ENCODE measurements around the gene ORC4. TPM values are rescaled to one million over a fixed set of nuclear protein-coding genes. Genes with fewer than 3 reads are reported as not detected.

The ORC4 gene
- 17.6 and 28.8 TPM in 2 replicates for total RNA-seq (2014; rRNA removed; shearing (Covaris generic); ENCODE audit: low replicate concordance)

DNA sequence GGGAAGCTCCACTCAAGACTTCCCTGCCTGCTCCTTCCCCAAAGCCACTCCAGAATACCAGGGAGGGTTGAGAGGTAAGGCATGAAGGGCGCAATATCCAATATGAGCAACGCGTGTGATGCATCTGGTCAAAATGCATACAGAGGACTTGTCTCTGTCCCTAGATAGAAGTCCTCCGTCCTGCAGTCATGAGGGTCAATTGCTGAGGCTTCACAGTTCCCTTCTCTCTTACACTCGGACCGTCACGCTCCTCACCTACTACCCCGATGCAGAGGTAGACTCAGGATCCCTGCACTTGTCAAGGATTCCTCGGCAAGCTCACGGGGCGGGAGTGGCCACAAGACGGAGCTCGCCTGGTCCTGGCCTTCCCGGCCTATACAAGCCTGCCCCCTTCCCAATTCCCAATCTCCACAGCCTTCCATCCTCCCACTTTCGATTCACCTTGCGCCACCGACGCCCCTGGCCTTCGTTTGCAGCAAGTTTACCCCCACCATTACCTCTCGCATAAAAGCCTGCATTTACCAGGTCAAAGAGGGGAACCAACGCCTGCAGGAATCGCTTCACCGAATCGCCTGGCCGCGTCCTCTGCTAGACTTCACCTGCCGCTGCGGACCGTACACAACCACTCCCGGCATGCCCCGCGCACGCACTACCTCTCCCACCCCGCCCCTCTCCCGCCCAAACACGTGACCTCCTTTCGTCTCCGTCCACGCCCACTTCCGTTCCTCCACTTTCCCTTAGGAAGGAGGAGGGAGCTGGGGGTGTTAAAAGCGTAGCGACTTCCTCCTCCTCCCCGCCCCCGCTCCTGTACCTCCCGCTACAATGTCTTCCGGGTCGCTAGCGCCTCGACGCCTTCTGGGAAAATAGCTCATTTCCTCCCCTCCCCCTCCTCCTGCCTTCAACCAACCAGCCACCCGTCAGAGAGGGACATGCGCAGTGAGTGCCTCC lies at the start of gene ORC4:
Gene ORC4 (minus strand): TSS at position 627 of the 948 bp plus-strand sequence. CDS start 44,779 bp downstream, outside the sequence.
- in situ Hi-C loops (cut with HindIII; ENCODE audit: low pct_unique_long_range_greater_than_20kb, low sequenced_read_pairs): no loop called here
- peak; percentile 100 for DNase-seq (ENCODE audit: low read depth)

DNA sequence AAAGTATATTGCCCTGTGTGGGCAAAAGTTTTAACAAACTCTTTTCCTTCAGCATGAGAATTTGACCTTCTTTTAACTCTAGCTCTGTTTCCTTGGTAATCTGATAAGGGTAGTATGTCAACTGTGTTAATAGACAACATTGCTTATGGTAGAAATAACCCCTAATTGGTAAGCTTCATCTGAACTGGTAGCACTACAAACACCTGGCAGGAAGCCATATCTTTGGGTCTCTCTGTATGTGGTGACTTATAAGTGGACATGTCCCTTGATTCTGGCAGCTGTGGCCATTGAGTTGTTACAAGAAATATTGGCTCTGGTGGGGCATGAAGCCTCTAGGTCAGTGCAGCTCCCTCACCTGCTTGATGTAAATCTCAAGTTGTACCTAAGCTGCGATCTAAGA lies 47.3 kb upstream of the ORC4 start:
- in situ Hi-C loops (cut with HindIII; ENCODE audit: low pct_unique_long_range_greater_than_20kb, low sequenced_read_pairs): no loop called here
- DNase-seq (ENCODE audit: low read depth): no peak

DNA sequence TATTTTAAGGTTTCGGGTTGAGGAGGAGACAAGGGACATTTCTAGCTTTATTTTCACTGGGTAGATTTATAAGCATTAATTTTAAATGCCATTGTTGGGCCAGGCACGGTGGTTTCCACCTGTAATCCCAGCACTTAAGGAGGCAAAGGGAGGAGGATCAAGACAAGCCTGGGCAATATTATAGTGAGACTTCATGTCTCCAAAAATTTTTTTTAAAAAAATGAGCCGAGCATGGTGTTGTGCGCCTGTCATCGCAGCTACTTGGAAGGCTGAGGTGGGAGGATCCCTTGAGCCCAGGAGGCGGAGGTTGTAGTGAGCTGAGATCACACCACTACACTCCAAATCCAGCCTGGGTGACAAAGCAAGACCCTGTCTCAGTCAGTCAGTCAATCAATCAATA lies 45.4 kb upstream of the ORC4 start:
- DNase-seq (ENCODE audit: low read depth): no peak
- in situ Hi-C loops (cut with HindIII; ENCODE audit: low pct_unique_long_range_greater_than_20kb, low sequenced_read_pairs): no loop called here

DNA sequence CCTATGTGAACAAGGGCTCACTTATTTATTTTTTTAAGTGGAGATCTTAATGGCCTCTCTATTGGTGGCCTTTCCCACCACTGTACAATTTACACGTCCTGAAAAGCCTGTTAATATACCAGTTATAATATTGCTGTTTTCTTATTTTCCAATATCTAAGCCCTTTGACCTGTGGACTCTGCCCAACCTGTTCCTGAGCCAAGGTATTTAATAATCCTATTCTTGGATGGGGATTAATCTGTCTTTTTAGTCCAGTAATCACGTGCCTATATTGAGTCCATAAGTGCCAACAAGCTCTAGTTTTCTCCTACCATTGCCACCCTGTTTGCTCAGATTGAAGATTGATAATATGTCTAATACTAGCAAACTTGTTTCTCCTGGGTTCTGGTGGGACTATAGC lies 43.1 kb upstream of the ORC4 start:
- DNase-seq (ENCODE audit: low read depth): no peak
- in situ Hi-C loops (cut with HindIII; ENCODE audit: low pct_unique_long_range_greater_than_20kb, low sequenced_read_pairs): no loop called here

DNA sequence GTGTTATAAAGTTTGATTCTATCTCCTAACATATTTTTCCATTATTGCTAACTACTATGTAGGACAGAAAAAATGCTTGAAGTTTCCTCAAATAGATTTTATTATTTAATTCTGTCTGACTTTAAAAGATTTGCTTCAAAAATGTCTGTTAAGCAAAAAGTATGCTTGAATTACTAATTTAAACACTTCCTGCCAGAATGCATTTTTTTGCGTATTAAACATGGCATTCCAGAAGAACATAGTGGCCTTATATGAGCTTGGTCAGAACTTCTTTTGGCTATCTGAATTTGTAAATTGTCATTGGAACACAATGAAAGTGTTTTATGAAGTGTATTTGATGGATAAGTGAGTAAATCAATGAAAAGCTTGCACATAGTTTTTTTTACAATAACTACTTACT lies 38.1 kb upstream of the ORC4 start:
- no peak for DNase-seq (ENCODE audit: low read depth)

DNA sequence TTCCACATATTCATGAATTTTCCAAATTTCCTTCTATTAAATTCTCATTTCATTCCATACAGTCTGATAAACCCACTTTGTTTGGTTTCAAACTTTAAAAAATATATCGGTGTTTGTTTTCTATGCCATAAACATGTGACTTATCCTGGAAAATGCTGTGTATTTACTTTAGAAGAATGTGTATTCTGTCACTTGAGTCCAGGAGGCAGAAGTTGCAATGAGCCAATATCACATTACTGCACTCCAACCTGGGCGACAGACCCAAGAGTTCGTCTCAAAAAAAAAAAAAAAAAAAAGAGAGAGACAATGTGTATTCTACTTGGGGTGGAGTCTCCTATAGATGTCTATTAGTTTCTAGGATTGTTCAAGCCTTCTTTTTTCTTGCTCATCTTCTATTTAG lies 32.1 kb upstream of the ORC4 start:
- DNase-seq (ENCODE audit: low read depth): no peak
- in situ Hi-C loops (cut with HindIII; ENCODE audit: low pct_unique_long_range_greater_than_20kb, low sequenced_read_pairs): no loop called here

More for the DNA sequence above, 38.1 kb upstream of the ORC4 start:
- in situ Hi-C loops (cut with HindIII; ENCODE audit: low pct_unique_long_range_greater_than_20kb, low sequenced_read_pairs): no loop called here

DNA sequence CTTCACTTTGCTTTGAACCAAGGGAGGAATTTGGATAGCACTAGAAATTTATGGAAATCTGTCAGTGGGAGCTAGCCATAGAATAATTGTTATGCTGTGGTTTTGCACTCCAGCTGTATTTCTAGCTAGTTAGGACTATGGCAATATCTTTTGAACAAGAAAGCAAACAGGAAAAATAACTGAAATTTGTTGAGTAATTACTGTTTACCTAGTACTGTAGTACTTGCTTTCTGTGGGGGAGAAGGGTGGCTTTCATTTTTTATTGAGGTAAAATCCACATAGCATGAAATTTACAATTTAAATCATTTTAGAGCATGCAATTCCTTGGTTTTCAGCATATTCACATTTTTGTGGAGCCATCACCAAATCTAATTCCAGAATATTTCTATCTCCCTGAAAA lies 28.7 kb upstream of the ORC4 start:
- no peak for DNase-seq (ENCODE audit: low read depth)
- in situ Hi-C loops (cut with HindIII; ENCODE audit: low pct_unique_long_range_greater_than_20kb, low sequenced_read_pairs): no loop called here

DNA sequence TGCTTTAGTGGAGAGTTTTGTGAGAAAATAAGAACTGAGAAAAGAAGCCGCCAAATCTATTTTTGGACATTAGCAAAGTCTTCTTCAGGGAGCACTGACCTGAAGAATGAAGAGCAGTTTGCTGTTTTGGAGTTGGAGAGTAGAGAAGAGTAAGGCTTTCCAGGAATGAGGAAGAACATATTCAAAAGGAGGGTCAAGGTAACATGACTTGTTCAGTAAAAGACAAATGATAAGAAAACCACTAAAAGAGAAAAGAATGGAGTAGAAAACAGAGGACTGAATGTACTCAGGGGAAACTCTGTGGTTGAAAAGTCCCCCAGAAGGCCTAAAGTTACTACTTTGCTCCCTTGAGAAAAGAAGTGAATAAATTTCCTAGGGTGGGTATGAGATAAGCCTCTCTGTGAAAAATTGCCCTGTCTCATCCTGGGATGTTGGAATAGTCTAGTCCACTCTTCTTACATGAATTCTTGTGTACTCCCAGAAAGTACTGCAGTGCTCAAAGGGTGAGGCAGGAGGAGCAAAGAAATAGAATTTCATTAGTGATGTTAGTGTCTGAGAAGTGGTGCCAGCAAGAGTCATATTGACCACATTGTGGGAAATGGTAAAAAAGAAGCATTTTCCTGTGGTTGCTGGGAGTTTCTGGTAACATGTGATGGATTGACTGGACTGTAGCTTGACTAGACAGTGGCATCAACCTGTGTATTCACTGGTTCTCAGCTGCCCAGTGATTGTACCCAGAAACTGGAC lies 28.1 kb upstream of the ORC4 start:
- no peak for DNase-seq (ENCODE audit: low read depth)

DNA sequence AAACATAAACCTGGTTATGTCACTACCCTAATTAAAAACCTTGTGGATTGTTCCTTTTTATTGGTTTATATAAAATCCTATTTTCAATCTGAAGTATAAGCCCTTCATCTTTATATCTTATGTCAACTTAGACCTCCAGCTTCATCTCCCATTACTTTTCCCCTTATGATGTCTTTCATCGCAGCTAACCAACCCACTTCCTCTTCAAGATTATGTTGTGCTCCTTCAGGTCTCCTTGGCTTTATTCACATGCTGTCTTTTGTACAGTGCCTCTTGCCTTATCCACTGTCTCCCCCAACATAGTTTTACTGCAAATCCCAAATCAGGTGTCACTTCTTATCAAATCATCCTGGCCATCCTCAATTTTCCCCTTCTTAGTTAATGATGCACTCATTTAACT lies 26.3 kb upstream of the ORC4 start:
- in situ Hi-C loops (cut with HindIII; ENCODE audit: low pct_unique_long_range_greater_than_20kb, low sequenced_read_pairs): no loop called here
- no peak for DNase-seq (ENCODE audit: low read depth)

More for the DNA sequence above, 28.1 kb upstream of the ORC4 start:
- in situ Hi-C loops (cut with HindIII; ENCODE audit: low pct_unique_long_range_greater_than_20kb, low sequenced_read_pairs): no loop called here

DNA sequence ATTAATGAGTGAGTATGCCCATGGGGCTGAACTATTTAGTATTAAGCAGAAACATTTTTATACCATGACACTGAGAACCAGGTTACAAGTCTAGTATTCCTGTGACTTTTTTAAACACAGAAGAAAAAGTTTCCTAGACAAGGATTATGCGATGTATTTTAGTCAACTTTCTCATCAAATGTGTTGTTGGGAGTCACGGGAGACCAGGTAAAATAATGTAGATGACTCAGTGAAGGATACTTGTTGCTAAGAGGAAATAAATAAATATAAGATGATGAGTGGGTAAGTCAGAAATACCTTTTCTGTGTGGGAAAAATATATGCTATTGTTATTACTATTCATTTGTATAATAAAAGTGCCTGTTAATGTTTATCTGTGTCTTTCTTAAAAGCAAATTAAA lies 23.8 kb upstream of the ORC4 start:
- DNase-seq (ENCODE audit: low read depth): peak; percentile 13
- in situ Hi-C loops (cut with HindIII; ENCODE audit: low pct_unique_long_range_greater_than_20kb, low sequenced_read_pairs): no loop called here

DNA sequence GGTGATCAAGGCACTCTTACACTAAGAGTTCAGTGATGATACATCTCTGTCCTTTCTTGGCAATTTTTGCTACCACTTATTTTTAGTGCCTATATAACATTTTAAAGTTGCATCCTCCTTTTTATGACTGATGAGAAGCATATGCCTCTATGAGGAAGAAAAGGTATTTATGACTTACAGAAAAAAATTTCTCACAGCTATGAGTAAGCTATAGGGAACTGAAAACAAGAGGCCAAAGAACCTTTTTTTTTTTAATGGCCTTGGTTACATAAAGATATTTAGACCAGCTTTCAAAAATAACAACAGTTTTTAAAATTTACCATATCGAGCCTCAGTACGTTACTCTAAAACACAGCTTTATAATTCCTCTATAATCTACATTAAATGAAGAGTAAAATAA lies 21.7 kb upstream of the ORC4 start:
- no peak for DNase-seq (ENCODE audit: low read depth)
- in situ Hi-C loops (cut with HindIII; ENCODE audit: low pct_unique_long_range_greater_than_20kb, low sequenced_read_pairs): no loop called here

DNA sequence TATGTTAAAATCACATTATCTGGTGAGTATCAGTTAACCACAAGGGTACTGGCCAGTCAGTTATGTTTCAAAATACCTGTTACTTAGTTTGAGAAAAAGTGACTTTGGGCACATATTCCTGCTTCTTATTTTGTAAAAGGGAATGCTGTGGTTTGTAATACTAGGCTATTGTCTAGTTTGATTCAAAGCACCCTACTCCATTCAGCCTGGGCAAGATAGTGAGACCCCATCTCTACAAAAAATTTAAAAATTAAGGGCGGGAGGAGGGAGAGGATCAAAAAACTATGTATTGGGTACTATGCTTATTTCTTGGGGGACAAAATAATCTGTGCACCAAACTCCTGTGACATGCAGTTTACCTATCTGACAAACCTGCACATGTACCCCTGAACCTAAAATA lies 19.2 kb upstream of the ORC4 start:
- DNase-seq (ENCODE audit: low read depth): no peak
- in situ Hi-C loops (cut with HindIII; ENCODE audit: low pct_unique_long_range_greater_than_20kb, low sequenced_read_pairs): no loop called here

DNA sequence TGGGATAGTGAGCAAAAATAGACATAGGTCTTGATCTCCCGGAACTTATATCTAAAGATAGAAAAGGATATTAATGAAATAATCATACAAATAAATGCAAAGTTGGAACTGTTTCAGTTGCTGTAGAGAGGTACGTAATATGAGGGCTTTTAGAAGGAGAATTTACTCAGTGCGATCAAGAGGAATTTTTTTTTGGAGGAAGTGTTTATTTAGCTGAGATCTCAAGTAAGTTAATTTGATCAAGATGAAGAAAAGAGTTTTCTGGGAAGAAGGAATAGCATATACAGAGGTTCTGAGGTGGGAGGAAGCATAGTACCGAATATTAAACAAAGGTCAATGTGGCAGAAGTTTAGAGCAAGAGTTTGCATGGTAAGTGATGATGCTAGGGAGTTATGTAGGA lies 11.7 kb upstream of the ORC4 start:
- in situ Hi-C loops (cut with HindIII; ENCODE audit: low pct_unique_long_range_greater_than_20kb, low sequenced_read_pairs): no loop called here
- DNase-seq (ENCODE audit: low read depth): no peak

DNA sequence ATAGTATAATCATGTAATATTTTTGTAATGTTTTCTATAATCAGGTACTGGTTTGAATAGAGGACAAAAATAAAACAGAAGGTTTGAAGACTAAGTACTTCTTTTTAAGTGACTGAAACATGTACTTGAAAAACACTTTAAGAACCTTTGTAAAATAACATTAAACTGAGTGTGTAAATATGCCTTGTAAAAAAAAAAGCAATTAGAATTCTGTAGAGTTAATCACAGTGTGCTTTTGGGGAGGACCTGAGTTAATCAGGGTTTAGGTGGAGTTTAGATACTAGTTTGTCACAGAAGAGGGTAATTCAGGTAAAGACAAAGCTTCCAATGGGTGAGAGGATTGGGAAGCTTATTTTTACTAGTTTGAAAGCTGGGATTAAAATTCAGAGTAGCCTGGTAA lies 10.6 kb upstream of the ORC4 start:
- in situ Hi-C loops (cut with HindIII; ENCODE audit: low pct_unique_long_range_greater_than_20kb, low sequenced_read_pairs): no loop called here
- DNase-seq (ENCODE audit: low read depth): no peak

DNA sequence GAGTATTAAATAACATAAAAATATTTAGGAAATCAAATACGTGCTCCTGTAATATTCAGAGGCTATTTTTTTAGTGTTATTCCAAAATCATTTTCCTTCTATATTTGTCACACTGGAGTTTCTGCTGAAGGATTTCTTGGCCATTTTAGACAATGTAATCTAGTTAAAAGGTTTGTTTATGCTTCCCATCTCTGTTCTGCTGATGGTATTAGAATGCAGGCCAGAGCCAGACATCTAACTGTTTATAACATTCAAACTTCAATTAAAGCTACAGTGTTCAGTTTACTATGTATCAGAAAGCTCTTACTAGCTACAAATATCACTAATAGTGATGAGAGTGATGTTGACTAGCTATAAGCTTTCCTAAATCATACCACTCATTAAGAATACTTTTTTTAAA lies 8.2 kb upstream of the ORC4 start:
- in situ Hi-C loops (cut with HindIII; ENCODE audit: low pct_unique_long_range_greater_than_20kb, low sequenced_read_pairs): no loop called here
- no peak for DNase-seq (ENCODE audit: low read depth)

DNA sequence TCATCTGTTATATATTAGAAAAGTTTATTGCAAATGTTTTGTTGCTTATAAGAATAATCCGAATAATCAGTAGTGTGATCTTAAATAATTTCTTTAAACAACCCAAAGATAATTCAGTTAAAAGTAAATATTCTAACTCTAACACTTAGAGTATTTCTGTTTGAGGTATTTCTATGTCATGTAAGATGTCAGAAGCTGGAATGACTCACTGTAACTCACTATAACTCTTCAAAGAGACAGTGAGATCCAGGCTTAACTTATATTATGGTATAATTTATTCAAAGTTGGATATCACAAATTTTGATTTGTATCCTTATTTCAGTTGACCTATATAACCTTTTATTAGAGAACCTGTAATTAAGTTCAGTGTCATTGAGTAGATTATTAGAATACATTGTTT lies 7.3 kb upstream of the ORC4 start:
- in situ Hi-C loops (cut with HindIII; ENCODE audit: low pct_unique_long_range_greater_than_20kb, low sequenced_read_pairs): no loop called here
- DNase-seq (ENCODE audit: low read depth): no peak

DNA sequence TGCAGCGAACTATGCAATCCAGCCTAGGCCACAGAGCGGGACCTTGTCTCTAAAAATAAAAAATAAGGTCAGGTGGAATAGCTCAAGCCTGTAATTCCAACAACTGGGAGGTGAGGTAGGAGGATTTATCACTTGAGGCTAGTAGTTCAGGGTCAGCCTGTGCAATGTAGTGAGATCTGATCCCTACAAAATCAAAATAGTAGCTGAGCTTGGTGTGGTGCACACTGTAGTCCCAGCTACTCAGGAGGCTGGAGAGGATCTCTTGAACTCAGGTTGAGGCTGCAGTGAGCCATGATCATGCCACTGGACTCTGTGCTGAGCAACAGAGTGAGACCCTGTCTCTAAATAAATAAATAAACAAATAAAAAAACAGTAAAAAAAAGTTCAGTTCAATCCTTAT lies 6.0 kb upstream of the ORC4 start:
- in situ Hi-C loops (cut with HindIII; ENCODE audit: low pct_unique_long_range_greater_than_20kb, low sequenced_read_pairs): no loop called here
- no peak for DNase-seq (ENCODE audit: low read depth)

DNA sequence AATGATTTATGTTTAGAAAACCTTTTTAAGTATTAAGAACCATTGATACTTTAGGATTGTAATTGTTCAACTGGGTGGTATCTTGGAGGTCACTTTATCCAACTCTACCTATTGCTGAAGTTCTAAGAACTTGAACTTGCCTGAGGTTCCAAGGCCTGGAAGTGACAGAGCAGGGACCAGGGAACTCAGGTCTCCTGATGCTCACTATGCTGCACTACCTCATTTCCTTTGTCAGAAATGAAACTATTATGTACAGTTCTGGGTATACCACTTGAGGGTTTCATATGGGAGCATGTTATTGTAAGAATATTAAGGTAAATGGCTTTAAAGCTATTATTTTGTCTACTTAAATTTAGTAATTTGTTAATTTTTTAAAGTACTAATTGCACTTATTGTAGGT lies 3.3 kb upstream of the ORC4 start:
- DNase-seq (ENCODE audit: low read depth): no peak
- in situ Hi-C loops (cut with HindIII; ENCODE audit: low pct_unique_long_range_greater_than_20kb, low sequenced_read_pairs): no loop called here

DNA sequence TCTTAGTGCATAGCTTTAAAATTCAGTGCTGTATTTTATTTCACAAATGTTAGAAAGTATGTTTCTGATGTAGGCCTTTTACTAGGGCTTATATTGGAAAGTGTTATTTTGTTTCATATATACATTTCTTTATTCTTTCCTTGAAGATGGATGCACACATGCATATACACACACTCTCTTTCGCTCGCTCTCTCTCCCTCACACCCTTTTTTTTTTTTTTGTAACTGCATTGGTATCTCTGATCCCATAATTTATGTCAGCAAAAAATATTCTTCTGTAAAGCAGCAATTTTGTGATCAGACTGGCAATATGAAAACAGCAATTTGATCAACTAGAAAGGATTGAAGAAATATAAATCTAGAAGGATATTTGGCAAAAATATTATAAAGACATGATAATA lies 2.3 kb upstream of the ORC4 start:
- in situ Hi-C loops (cut with HindIII; ENCODE audit: low pct_unique_long_range_greater_than_20kb, low sequenced_read_pairs): no loop called here
- no peak for DNase-seq (ENCODE audit: low read depth)
